K562 (cell line): ENCODE measurements around the gene NRCAM.

Source experiments
- ARNT ChIP-seq, 2 experiments: fragments of 450-650 bp; IDR thresholded peaks; 2 replicates each; pipeline ENCODE4 v1.6.1; 2016; ENCODE audit warnings: mild to moderate bottlenecking in 1 of 2
- JUN ChIP-seq, 2 experiments: sonication (generic) in 1 of 2; formaldehyde crosslinking in 1 of 2; IDR thresholded peaks; 2 replicates each; pipeline versions ENCODE4 v1.6.1 to v1.8.0; 2012 to 2022; ENCODE audit warnings: borderline replicate concordance in 2 of 2, mild to moderate bottlenecking in 2 of 2, improper control_type of control experiment in 1 of 2, low read depth in 1 of 2, low read length in 1 of 2, missing genetic modification reagents in 1 of 2
- PHF8 ChIP-seq: fragments of 200-600 bp; sonication (generic); IDR thresholded peaks from 2 replicates; pipeline ENCODE4 v1.6.1; 2012; ENCODE audit warnings: mixed run types, mild to moderate bottlenecking, inconsistent platforms, low read length, moderate library complexity, borderline replicate concordance
- TBP ChIP-seq: optimal IDR thresholded peaks from 2 replicates; pipeline ENCODE3; 2011; ENCODE audit warnings: low read depth, low read length, improper control_type of control experiment
- YY1 ChIP-seq, 3 experiments: IDR thresholded peaks; 2 replicates each; pipeline ENCODE4 v1.6.1; 2011; ENCODE audit warnings: low read length in 2 of 3, mild to moderate bottlenecking in 2 of 3, moderate library complexity in 2 of 3, borderline replicate concordance in 1 of 3, control low read depth in 1 of 3, low read depth in 1 of 3; ENCODE audit not compliant: insufficient read depth in 3 of 3, insufficient replicate concordance in 2 of 3, control insufficient read depth in 1 of 3, insufficient read length in 1 of 3; ENCODE audit errors: extremely low read depth in 1 of 3
- ZFX ChIP-seq: sonication (generic); formaldehyde crosslinking; IDR thresholded peaks from 2 replicates; pipeline ENCODE4 v1.8.0; 2022; ENCODE audit warnings: mild to moderate bottlenecking, missing genetic modification reagents, moderate library complexity
- ZNF57 ChIP-seq: fragments of 450-650 bp; formaldehyde crosslinking; IDR thresholded peaks from 2 replicates; pipeline ENCODE4 v1.4.0; 2020; ENCODE audit warnings: mild to moderate bottlenecking, moderate library complexity
- TF ChIP-seq, protein P1 (sequence below), 3 experiments: IDR thresholded peaks in 2 of 3; conservative IDR thresholded peaks in 1 of 3; 2 replicates each; pipeline ENCODE4 v1.5.1; 2011 to 2012; ENCODE audit warnings: low read length in 3 of 3, mild to moderate bottlenecking in 3 of 3, control low read depth in 2 of 3, improper control_type of control experiment in 1 of 3, inconsistent platforms in 1 of 3, low read depth in 1 of 3, mixed read lengths in 1 of 3, moderate library complexity in 1 of 3; ENCODE audit not compliant: insufficient read depth in 2 of 3
- TF ChIP-seq, protein P2 (sequence below): IDR thresholded peaks from 2 replicates; pipeline ENCODE4 v1.6.1; 2016; ENCODE audit warnings: missing genetic modification characterization, missing compliant biosample characterization

DNA sequence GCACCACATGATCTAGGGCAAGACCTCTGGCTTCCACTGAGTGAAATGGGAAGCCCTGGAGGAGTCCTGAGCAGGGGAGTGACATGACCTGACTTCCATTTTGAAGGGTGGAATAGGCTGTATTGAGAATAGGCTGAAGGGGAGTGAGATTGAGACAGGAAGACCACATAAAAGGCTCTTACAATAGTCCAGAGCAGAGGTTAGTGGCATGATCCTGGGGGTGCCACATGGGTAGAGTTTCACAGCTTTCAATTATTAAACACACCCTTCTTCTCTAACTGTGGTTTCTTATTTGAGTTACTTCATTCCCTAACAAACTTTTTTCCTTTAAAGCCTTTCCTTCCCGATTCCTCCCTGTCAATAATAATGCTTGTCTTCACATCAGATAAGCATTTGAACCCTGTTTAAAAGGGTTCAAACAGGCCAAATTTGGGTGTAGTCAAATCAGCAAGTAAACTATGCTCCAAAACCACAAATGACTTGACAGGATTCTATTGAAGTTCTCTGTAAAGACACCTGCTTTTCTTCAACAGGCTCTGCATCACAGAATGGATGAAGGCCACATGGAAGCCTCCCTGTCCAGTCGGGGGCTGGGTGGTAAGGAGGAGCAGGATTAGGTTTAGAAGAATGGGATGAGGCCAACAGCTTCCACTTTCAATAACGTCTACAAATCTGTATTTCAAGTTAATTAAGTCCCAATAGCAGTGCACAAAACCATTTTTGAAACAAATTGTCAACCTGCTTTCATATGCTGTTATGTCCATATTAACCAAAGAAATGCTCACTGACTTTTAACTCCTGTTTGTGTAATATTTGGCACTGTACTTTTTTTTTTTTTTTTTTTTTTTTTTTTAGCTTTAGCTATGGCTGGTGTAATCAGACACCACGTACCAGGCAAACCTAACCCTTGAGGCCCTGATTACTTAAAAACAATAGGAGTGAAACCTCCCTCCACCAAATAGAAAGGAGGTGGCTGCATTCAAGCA lies 131.9 kb downstream of the NRCAM start:
- TF ChIP-seq, protein P1, sequence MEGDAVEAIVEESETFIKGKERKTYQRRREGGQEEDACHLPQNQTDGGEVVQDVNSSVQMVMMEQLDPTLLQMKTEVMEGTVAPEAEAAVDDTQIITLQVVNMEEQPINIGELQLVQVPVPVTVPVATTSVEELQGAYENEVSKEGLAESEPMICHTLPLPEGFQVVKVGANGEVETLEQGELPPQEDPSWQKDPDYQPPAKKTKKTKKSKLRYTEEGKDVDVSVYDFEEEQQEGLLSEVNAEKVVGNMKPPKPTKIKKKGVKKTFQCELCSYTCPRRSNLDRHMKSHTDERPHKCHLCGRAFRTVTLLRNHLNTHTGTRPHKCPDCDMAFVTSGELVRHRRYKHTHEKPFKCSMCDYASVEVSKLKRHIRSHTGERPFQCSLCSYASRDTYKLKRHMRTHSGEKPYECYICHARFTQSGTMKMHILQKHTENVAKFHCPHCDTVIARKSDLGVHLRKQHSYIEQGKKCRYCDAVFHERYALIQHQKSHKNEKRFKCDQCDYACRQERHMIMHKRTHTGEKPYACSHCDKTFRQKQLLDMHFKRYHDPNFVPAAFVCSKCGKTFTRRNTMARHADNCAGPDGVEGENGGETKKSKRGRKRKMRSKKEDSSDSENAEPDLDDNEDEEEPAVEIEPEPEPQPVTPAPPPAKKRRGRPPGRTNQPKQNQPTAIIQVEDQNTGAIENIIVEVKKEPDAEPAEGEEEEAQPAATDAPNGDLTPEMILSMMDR (IDR thresholded peaks at IDR 0.05 in 2 of 3, conservative IDR thresholded peaks at IDR 0.05 in 1 of 3; ENCODE audit: insufficient read depth in 2 of 3, low read depth in 1 of 3, low read length in 3 of 3), result no peak
- TF ChIP-seq PHF8 (no peak), ZNF57 (CRISPR knock-in tag) (no peak), ZFX (CRISPR knock-in tag) (no peak), ARNT (IDR thresholded peaks at IDR 0.05) (no peak), TBP (no peak), JUN (IDR thresholded peaks at IDR 0.05; ENCODE audit: borderline replicate concordance, low read depth, low read length) (no peak), JUN (CRISPR knock-in tag; IDR thresholded peaks at IDR 0.05; ENCODE audit: borderline replicate concordance) (no peak), YY1 (IDR thresholded peaks at IDR 0.05; ENCODE audit: borderline replicate concordance in 1 of 3, control insufficient read depth in 1 of 3, extremely low read depth in 1 of 3, insufficient read depth in 3 of 3, insufficient read length in 1 of 3, insufficient replicate concordance in 2 of 3, low read depth in 1 of 3, low read length in 2 of 3) (no peak)
- TF ChIP-seq, protein P2, sequence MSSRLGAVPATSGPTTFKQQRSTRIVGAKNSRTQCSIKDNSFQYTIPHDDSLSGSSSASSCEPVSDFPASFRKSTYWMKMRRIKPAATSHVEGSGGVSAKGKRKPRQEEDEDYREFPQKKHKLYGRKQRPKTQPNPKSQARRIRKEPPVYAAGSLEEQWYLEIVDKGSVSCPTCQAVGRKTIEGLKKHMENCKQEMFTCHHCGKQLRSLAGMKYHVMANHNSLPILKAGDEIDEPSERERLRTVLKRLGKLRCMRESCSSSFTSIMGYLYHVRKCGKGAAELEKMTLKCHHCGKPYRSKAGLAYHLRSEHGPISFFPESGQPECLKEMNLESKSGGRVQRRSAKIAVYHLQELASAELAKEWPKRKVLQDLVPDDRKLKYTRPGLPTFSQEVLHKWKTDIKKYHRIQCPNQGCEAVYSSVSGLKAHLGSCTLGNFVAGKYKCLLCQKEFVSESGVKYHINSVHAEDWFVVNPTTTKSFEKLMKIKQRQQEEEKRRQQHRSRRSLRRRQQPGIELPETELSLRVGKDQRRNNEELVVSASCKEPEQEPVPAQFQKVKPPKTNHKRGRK (tag), result no peak
